UCSD-AML1 (cell line): ENCODE data around the gene PLEKHD1.
"Not testable (repeated sequence)": the region's sequence is repeated elsewhere in the genome, so short reads cannot be mapped to it uniquely, and the experiment has no call there.

Source experiments
- DNase-seq: peaks from one replicate; lab custom pipeline; 2025; ENCODE audit not compliant: unreplicated experiment; lab: John Stamatoyannopoulos, UW

Gene PLEKHD1

GRCh38 chr14:69484444-69485314, at the start of gene PLEKHD1:
Gene PLEKHD1, plus strand, starts transcription at chr14:69484728. Its CDS starts 238 bp downstream, at chr14:69484966.
- DNase-seq = no peak

- no peak for DNase-seq
Observed at GRCh38 chr14:69439521-69440270, 44.8 kb upstream of the PLEKHD1 start.

- DNase-seq = no peak
Observed at GRCh38 chr14:69441948-69442347, 42.6 kb upstream of the PLEKHD1 start.

DNA sequence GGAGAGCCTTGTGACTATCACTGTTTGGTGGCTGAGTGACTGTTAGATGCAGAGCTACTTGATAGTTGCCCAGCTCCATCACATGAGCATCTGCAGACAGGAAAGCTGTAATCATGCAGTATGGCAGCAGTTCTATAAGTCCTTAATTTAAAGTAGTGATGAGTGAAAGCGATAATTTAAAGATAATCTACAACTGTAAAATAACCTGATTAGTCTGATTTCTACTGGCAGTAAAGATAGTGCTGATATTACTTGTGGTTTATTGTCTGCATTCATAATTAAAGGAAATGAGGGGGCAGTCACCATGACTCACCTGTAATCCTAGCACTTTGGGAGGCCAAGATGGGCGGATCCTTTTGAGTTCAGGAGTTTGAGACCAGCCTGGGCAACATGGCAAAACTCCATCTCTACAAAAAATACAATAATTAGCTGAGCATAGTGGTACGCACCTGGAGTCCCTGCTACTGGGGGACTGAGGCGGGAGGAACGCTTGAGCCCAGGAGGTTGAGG, 41.2 kb upstream of the PLEKHD1 start:
- DNase-seq = no peak

GRCh38 chr14:69449216-69449615, 35.3 kb upstream of the PLEKHD1 start:
- DNase-seq = no peak

- no peak for DNase-seq
Observed at GRCh38 chr14:69451941-69452340, 32.6 kb upstream of the PLEKHD1 start.

- no peak for DNase-seq
Observed at GRCh38 chr14:69458350-69458749, 26.2 kb upstream of the PLEKHD1 start.

- no peak for DNase-seq
Observed at GRCh38 chr14:69459122-69459521, 25.4 kb upstream of the PLEKHD1 start.

GRCh38 chr14:69460093-69460701, 24.3 kb upstream of the PLEKHD1 start:
- DNase-seq = peak; percentile 27

GRCh38 chr14:69464379-69464778, 20.1 kb upstream of the PLEKHD1 start:
- DNase-seq = no peak

DNA sequence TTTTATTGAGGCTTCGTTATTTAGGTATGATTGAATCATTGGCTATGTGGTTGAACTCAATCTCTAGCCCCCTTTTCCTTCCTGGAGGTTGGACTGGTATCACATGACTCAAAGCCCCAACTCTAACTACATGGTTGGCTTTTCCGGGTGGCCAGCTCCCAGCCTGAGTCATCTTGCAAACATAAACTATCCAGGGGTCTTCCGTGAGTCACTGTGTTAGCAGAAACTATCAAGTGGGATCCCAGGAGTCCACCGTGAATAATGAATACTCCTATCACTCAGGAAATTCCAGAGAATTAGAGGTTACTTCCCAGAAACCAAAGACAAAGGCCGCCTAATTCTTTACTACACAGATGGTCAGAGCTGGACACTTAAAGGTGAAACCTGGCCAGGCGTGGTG, 19.7 kb upstream of the PLEKHD1 start:
- DNase-seq = no peak

DNA sequence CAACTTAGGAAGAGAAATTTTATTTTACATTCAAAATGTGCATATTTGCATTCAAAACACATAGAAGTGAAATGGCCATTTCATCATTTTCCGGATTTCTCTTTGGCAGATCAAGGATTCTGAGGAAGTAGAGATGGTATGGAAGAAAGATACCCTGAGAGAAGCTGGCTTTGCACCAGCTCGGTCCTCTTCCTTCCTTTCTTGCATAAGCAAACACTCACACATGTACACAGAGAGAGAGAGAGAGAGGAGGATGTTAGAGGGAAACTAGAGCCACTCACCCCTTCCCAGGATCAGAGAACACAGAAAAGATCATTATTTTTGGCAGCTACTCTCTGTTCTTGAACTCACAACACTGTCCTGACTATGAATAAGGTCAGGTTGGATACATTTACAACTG, 15.6 kb upstream of the PLEKHD1 start:
- no peak for DNase-seq

DNA sequence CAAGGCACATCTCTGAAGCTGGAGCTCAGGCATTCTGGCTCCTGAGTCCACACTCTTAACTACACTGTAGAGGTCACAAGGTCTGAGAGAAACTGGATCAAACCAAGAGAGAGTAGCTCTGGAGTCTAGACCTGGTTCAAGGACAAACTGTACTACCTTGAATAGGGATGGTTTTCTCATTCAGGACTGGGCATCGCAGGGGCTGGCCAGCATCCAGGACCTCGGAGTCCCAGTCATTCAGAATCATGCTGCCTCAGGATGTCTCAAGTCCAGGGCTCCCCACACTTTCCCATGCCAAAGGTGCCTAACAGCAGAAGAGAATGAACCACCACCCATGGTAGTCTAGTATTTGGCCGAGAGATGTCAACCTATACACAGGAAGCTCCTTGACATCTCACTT, 13.1 kb upstream of the PLEKHD1 start:
- no peak for DNase-seq

GRCh38 chr14:69471916-69472315, 12.6 kb upstream of the PLEKHD1 start:
- no peak for DNase-seq

DNA sequence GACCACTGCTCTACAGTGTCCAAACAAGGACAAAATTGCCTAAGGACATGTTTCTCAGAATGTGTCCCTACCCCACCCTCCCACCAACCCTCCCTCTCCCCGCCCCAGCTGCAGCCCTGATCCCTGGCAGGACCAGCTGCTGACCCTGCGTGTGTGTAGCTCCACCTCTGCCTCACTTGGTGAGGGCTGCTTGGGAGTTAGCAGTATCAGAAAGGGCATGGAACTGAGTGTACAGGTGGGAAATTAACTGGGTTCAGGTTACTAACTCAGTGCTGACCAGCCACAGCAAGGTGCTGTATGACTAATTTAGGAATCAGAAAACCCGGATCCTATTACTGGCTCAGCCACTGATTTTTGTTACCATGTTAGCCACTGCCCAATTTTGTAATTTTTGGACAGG, 11.3 kb upstream of the PLEKHD1 start:
- no peak for DNase-seq

DNA sequence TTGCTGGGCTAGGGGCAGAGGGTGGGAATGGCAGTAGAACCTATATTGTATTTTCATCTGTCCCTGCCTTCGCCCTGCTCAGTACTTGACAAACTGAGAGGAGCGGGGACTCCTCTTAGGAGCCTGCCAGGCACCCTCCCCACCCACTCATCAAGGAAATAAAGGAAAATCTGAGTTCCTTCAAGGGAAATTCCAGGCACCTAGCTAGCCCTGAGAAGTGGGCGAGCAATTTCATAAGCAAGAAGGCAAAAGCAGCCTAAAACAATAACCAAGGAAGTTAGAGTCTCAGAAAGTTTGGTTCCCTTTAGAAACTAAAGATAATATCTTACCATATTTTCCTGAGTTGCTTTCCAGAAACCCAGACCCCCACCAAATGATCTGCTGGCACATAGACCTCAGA, 10.6 kb upstream of the PLEKHD1 start:
- no peak for DNase-seq

- peak; percentile 26 for DNase-seq
Observed at GRCh38 chr14:69475194-69475818, 9.2 kb upstream of the PLEKHD1 start.

- DNase-seq = not testable (repeated sequence)
Observed at GRCh38 chr14:69476824-69477450, 7.6 kb upstream of the PLEKHD1 start.

- DNase-seq = not testable (repeated sequence)
Observed at GRCh38 chr14:69478055-69478454, 6.5 kb upstream of the PLEKHD1 start.

DNA sequence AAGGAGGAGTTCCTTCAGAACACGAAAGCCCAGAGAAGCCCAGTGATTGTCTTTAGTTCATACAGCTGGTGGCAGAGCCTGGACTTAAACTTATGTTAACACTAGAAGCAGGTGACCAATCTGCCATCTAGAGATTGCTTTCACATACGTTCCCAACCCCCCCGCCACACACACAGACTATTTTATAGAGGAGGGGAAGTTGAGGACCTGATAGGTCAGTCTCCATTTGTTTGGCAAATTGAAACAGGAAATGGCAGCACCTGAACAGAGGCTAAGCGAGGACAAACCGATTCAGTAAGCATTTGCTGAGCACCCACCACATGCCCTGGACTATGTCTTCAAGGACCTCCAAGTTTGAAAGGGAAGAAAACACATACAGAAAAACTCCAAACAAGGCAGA, 4.8 kb upstream of the PLEKHD1 start:
- no peak for DNase-seq

DNA sequence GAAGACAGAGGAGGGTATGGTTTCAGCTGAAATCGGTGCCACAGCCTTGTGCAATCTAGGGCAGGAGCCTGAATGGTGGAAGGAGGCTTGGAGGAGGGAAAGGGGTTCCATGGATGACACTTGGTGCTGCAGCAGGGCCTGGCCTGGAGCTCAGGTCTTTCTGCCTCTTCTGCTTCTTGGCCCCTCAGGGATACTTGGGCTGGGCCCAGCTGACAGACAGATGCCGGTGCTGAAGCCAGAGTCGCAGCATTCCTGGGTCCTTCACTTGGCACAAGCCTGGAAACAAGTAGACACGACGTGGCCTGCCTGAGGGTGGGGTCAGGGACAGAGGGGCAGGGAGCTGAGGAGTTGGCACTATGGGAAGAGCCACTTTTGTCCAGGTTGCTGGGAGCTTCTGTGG, 4.4 kb upstream of the PLEKHD1 start:
- DNase-seq = no peak
